GM19043 (cell line): ENCODE results near the gene LBH.

Experiments used
- ATAC-seq: cut with Tn5 transposase; IDR thresholded peaks from one replicate; pipeline ENCODE4 v1.9.1; 2021; ENCODE audit warnings: low read depth; ENCODE audit not compliant: unreplicated experiment

Gene LBH

DNA sequence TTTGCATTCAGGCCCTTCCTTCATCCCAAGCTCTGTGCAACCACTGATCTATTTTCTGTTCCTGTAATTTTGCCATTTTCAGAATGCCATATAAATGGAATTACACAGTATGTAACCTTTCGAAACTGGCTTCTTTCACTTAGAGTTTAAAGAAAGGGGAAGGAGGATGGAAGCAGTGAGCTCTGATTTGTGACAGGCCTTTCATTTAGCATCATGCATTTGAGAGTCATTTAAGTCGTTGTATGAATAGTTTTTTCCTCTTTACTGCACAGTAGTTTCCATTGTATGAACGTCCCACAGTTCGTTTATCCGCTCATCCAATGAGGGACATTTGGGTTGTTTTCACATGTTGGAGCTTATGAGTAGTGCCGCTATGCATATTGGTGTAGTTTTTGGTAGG, 67.0 kb downstream of the LBH start:
- ATAC-seq = no peak

DNA sequence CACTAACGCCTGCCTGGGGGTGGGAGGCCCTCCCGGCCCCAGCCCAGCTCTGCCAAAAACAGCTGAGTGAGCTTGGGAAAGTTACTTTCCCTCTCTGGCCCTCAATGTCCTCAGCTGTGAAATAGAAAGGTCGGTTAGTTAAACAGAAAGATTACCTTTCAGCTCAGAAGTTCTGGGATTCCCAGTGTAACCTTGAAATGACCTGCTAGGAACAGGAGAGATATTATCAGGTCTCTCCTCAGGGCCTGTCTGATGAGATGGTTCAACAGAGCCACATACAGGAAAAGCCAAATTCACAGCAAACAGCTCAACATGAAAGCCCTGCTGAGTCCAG, 68.8 kb downstream of the LBH start:
- ATAC-seq = no peak

DNA sequence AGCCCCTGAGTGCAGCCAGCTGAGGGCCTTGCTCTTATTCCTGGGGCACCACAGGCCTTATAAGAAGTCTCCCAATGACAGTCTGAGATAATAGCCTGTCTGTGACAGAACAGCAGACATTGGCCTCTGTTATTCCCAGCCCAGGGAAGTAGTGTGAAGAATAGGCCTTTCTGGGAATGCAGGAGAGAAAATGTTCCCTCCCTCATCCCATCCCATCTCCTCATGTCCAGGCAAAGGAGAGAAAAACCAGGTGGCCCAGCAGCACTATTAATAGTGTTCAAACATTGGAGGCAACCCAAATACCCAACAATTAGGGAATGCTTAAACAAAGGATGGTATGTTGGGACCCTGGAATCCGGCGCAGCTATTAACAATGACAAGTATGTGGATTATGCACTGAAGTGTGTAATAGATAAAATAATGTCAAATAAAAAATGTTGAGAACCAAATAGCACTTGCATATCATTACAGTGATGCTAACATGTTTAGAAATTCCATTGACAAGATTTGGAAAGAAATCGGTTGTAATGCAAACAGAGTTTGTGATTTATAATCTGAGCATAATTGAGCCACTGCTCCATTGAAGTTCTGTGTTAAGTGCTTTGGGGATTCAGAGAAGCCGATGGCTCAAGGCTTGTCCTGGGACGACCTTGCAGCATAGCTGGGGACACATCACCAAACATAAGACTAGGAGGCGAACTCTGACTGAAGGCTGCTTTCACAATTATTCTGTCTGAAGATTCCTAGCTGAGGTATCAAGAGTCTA, 69.3 kb downstream of the LBH start:
- no peak for ATAC-seq

DNA sequence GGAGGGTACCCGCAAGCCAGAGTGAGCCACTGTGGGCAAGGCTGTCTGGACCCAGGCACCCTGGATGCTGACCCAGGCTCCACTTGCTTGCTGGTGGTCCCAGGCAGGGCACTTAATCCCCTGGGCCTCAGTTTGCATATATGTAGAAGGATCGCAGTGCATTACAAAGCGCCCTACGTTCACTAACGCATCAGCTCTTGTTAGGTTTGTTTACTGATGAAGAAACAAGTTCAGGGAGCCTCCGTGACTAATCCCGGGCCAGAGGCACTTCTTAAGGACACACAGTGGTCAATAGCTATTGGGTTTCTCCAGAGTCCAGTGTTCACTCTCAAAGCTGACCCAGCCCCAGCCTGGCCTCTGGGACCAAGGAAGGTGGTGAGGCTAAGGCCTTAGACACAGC, 70.2 kb downstream of the LBH start:
- no peak for ATAC-seq

DNA sequence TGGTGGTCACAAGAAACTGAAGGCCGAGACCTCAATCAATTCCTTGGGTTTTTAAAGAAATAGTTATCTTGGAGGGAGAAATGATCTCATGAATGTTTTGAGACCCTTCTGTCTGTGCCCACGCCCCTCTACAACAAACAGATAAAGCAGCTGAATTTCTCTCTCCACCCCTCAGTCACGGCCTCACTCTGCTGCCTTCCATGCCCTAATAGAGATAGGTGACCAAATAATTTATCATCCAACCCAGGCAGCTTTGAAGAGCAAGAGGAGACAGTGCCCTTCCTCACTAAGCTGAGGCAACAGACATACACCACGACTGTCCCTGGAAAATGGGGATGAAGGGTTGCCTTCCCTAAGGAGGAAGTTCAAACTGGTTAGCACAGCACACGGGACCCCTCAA, 71.2 kb downstream of the LBH start:
- no peak for ATAC-seq

DNA sequence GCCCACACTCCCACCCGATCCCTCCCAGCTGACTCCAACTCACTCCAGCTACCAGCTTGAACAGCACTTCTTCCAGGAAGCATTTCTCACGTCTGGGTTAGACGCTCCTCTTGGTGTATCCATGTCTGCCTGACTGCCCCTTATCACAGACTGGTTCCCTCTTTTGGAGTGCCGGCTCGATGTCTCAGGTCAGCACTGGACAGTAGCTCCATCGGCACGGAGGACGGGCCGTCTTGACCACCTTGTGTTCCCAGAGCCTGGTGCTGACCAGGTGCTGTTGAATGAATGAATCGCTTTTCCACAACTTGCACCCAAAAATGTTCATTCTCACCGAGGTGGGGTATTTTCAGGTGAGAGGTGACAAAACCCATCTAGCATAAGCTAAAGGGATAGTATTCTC, 71.8 kb downstream of the LBH start:
- no peak for ATAC-seq

DNA sequence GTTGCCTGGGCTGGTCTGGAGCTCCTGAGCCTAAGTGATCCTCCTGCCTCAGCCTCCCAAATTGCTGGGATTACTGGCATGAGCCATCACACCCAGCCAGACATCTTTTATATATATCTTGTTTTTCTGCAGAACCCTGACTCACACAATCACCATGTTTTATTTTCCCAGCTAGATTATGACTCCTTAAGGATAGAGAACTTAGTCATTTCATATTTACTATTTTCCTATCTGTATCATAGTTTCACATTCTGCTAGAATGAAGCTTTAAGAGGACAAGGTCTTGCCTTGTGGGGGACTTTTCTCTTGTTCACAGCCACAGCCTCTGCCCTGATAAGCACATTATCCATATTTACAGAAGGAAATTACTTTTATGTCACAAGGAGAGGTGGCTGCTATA, 73.9 kb downstream of the LBH start:
- no peak for ATAC-seq

DNA sequence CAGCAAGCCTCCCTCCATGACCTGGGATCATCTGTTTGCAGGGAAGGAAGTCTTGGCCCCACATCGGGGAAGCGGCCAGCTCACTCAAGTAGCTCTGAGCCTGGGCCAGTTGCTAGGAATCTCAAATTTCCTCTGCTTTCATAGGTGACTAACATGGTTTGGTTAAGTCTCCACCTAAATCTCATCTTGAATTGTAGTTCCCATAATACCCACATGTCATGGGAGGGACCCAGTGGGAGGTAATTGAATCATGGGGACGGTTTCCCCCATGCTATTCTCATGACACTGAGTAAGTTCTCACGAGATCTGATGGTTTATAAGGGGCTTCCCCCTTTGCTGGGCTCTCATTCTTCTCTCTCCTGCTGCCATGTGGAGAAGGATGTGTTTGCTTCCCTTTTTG, 75.2 kb downstream of the LBH start:
- no peak for ATAC-seq

DNA sequence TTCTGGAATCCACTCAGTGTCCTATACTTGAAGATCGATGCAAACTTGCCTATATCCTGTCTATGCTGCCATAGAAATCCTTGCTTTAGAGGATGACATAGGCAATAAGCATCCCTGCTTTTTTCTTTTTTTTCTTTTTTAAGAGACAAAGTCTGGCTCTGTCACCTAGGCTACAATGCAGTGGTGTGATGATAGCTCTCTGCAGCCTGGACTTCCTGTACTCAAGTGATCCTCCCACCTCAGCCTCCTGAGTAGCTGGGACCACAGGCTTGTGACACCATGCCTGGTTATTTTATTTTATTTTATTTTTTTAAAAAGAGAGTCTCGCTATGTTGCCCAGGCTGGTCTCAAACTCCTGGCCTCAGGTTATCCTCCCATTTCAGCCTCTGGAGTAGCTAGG, 76.9 kb downstream of the LBH start:
- ATAC-seq = no peak
